Measurements from ENCODE around the gene LOXL1.
"Not testable (repeated sequence)": the region's sequence is repeated elsewhere in the genome, so short reads cannot be mapped to it uniquely, and the experiment has no call there.

The LOXL1 gene

DNA sequence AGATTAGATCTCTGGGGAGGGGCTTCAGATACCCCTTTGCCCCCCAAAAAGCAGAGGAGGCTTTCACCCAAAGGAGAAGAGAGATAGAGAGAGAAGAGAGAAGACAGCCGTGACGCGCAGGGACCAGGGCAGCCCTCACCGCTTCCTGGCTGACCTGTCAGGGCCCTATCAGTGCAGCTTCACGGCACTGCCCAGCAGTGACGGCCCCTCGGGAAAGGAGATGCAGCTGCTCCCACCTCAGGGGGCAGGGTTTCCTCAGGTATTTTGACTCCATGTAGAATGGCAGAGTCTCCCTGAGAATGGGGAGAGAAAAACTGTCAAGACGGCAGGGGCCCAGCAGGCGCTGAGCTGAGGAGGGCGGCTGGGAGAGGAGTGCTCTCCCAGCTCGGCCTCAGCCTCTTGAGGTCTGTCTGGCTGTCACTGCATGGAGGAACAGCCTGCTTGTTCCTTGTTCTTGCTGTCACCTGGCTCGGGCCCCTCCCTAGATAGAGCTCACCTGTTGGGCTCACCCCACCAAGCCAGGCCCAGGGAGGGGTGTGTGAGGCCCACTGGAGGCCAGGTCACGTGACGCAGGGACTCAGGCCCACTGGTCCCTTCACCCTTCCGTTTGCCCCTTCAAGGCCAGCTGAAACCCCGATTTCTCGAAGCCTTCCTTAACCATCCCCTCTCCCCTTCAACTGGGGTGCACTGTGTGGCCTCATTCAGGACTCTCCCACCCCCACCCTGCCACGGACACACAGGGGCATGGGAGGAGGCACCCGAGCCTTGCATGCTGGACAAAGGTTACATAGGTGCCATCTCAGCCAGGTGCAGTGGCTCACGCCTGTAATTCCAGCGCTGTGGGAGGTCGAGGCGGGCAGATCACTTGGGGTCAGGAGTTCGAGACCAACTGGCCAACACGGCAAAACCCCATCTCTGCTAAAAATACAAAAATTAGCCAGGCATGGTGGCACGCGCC, 28.2 kb downstream of the LOXL1 start:
- no peak for DNase-seq

DNA sequence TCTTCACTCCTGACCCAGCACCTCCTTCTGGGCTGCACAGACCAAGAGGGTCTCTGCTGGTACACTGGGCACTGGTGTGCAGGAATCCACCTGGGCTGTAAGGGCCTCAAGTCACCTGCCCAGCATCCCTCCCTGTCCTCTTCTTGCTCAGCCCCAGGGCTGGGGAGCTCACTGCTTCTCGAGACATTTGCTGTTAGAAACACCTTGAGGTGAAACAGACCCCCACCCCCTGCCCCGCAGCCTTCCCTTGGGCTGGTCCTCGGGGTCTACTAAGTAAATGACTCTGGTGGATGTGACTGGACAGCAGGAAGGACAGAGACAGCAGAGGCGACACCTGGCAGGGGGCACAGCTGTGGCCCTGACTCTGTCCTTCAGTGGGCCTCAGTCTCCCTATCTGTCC, 29.1 kb downstream of the LOXL1 start:
- no peak for DNase-seq

DNA sequence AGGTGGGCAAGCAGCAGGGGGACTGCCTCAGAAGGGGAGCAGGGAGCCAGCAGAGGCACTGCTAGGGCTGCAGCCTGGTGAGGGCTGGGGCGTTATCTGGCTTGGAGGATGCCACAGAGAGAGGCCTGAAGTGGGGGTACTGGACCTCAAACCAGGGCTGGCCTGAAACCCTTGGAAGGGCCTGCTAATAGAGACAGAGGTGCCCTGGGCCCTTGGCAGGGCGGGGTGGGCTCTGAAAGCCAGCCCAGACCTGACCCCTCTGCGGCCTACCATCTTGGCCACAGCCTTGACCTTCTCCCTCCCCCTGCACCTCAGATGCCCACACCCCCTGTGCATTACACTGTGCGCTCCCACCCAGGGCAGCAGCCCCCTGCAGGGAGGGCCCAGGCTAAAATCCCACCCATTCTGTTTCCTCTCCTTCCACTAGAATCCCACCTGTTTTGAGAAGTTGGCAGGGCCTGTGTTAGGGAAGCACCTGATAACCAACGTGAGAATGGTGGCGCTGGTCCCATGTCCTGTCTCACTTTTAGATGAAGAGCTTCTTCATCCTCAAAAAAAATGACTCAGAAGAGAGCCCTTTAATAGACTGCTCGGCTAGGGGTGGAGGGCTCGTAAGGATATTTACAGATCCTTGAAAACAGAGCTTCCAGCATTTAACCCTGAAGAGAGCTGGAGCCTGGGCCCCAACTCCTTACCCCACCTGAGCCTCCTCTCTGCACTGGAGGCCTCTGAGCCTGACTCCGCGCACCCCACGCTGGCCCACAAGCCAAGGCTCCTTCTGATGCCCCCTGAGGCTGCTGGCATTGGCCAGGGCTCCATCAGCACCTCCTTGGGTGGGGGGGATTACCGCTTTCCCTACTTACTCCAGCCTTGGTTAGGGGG, 29.8 kb downstream of the LOXL1 start:
- no peak for DNase-seq

DNA sequence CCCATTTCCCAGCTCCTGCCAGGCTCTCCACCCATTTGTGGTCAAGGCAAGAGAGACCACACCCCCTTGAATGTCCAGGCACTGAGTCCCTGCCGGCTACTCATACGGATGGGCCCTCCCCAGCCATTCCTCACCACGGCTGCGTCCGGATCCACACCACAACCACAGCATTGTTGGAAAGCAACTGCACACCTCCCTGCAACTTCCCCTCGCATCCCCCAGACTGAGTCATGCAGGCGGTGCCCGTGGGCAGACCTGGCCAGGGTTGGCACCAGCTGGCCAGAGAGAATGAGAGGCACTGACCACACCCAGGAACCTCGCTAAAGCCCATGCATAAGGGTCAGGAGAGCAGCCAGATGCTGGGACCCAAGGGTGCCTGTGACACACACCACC, 30.5 kb downstream of the LOXL1 start:
- DNase-seq: no peak

DNA sequence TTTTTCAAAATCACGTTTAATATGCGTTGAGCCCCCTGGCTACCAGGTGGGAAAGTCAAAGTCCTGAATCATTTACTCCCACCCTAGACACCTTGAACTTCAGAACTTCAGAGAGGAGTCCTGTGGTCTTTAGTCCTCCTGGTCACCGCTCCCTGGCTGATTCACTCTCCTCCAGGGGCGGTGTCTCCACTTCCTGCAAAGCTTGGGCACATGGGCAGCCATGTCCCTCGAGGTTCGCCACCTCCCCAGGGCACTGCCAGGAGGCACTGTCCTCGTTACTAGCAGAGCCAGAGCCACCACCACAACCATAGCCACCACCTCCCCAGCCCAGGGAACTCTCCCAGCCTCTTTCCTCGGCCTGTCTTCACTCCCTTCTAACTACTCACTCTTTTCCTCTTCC, 31.0 kb downstream of the LOXL1 start:
- no peak for DNase-seq

DNA sequence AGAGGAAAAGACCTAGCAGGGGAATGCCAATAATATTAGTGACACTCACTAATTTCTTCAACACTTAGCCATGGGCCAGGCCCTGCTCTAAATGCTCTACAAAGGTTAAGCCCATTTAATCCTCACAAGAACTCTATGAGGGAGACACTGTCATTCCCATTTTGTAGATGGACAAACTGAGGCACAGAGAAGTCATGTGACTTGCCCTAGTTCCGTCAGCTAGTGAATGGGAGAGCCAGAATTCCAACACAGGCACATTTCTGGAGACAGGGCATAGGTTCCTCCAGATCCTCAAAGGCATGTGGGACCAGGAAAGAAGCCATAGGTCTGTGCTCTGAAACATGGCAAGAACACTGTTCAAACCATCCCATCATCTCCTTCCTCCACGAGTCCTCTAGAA, 31.5 kb downstream of the LOXL1 start:
- no peak for DNase-seq

DNA sequence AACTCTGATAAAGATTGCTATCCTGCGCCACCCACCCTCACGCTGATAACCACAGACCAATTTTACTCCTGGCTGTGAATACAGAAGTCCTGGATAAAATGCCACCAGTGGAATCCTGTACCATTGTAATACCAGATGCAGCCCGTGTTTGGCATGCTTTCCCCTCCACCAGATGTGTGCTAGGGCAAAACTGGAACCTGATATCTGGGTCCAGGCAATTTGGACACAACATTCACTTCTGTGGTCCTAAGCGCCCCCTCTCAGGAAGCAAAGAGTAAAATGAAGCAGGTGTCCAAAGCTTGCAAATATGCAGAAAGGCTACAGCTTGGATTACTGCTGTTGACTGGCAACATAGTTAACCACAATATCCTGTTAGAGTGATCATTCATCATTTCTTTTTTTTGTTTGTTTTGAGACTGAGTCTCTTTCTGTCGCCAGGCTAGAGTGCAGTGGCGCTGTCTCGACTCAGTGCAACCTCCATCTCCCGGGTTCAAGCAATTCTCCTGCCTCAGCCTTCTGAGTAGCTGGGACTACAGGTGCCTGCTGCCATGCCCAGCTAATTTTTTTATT, 32.8 kb downstream of the LOXL1 start:
- no peak for DNase-seq

DNA sequence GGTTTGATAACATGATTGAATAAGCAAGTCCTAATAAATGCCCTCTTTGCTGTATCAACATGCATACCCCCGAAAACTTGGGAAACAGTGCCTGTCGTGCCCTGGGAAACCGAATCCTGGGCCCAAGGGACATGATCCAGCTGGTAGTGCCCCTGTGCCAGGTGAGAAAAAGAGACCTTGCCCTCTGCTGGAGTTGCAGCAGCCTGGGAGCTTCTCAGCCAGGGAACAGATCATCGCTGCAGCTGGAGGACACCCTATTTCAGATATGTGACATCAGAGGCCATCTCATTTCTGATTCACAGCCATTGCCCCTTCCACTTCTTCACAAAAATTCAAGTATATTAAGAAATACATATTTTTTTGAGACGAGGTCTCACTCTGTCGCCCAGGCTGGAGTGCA, 33.5 kb downstream of the LOXL1 start:
- DNase-seq: no peak

DNA sequence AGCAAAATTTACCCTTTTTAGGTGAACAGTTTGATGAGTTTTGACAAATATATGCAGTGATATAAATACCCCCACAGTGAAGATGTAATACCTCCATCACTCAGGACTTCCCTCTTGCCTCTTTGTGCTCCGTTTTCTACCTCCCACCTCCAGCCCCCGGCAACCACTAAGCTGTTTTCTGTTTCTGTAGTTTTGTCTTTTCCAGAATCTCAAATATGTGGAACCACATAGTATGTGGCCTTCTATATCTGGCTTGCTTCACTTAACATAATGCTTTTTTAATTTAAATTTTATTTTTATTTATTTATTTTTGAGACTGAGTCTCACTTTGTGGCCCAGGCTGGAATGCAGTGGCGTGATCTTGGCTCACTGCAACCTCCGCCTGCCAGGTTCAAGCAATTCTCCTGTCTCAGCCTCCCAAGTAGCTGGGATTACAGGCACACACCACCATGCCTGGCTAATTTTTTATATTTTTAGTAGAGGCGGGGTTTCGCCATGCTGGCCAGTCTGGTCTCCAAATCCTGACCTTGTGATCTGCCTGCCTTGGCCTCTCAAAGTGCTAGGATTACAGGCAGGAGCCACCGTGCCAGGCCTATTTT, 34.3 kb downstream of the LOXL1 start:
- not testable (repeated sequence) for DNase-seq

DNA sequence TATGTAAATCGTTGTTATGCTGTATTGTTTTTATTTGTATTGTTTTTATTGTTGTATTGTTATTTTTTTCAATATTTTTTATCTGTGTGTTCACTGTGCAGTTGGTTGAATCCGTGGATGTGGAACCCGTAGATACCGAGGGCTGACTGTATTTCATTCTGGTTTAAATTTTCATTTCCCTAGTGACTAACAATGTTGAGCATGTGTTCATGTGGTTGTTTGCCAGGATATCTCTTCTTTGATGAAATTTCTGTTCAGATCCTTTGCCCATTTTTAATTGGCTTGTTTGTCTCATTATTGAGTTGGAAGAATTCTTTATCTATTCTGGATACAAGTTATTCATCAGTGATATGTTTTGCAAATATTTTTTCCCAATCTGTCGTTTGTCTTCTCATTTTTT, 36.2 kb downstream of the LOXL1 start:
- no peak for DNase-seq

DNA sequence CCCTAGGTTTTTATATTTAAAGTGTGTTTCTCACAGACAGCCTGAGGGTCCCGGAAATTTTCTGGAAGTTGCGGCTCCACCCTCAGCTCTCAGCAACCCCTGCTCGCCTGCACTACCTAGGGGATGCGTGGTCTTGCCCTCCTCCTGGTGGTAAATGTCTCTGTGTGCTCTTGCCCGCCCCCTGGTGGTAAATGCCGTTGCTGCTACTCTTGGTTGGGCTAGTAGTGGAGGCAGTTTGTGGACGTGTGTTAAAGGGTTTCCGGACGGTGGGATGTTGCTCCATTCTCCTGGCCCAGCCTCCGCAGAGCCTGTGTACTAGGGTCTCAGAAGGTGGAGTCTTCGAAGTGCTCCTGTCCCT, 38.5 kb downstream of the LOXL1 start:
- DNase-seq: peak; percentile 27

DNA sequence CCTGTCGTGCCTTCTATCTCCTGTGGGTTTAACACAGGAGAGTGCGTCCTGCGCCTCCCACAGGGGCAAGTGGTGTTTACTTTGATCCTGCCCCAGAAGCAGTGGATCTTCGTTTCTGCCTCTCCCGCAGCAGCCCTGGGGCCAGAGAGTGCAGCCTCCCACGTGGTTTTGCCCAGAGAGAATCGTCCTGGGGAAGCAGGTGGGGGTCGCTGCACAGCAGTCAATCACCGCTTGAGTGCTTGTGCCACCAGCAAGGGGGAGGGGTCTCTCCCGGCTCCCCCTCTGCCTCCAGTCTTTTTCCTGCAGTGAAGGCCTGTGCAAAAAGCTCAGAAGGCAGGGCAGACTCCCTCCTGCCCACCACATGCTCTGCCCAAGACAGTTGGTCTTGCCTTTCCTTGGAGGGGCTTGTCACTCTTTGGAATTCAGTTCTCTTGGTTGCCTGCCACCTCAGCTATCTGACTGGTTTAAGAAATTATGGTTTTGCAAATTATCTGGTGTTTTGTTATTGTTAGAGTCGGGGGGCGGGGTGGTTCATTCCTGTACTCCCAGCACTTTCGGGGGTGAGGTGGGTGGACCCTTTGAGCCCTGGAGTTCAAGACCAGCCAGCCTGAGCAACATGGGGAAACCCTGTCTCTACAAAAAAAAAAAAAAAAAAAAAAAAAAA, 39.0 kb downstream of the LOXL1 start:
- no peak for DNase-seq

DNA sequence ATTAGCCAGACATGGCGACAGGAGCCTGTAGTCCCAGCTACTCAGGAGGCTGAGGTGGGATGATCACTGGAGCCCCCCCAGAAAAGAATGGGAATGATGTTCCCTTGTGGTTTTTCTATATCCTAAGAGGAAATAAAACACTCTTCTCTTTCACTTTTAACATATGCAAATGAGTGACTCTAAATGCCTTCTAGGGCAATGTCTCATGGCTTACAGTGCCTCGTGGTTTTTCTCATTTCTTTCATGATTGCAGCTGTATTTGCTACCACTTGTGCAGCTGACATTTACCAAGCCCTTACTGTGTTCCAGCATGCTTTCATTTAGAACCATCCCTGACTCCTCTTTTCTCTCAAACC, 39.5 kb downstream of the LOXL1 start:
- no peak for DNase-seq

DNA sequence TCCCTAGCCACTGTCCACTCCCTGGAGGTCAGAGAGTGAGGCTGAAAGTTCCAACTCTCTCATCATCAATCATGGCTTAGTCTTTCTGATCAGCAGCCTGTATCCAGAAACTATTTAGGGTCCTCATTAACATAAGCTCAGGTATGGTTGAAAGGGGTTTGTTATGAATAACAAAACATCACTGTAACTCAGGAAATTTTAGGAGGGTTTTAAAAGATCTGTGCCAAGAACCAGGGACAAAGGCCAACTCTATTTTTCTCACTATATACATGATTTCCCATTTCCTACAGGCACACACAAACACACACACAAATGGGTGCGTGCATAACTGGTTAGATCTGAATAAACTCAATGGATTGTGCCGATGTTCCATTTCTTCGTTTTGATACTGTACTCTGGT, 42.2 kb downstream of the LOXL1 start:
- no peak for DNase-seq

DNA sequence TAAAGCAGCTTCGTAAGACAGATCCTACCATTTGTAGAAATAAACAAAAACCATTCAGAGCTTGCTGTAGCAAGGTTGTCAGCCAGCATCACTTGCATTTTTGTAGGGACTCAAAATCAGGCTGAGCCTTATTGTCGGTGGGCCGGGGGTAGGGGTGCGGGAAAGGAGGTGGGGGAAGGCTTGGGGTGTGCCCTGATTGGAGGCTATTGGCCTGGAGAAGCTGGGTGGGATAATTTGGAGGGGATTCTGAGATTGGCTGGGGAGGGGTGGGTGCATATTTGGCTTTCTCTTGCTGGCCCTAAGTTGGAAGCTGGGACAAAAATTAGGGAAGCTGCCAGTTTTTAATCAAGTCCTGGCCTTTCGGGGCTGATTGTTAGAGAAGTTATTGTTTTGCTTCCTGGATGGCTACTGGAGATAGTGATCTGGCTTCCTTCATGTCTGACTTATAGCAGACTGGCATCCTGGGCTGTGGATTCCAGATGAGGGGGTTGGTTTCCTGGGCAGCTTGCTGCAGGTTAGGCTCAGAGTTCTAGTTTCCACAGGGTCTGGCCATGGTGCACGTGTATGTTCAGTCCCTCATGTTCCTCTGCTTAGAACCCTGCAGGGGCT, 43.0 kb downstream of the LOXL1 start:
- no peak for DNase-seq

DNA sequence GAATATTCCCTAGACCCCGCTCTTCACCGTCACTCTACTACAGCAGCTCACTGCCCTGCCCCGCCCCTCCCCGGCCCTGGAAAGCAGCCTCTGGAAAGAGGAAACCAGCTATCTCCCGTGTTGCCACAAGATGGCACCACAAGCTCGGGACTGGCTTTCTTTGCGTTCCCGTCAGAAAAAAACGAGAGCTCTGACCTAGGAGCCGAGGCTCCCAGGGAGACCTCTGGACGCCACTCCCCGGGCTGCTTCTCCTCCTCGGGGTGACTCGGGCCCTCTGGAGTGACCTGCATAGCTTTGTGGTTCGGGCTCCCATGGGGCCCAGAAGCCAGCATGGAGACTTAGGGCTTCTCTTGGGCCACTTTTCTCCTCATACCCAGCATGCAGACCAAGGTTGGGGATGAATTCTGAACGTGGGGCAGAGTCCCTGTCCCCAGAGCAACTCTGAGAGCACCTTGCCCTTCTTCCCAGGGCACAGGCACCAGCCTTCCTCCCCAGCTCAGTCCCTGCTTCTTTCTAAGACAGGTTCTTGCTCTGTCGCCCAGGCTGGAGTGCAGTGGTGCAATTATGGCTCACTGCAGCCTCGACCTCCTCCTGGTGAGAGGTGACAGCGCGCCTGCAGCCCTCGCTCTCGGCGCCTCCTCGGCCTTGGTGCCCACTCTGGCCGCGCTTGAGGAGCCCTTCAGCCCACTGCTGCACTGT, 46.9 kb downstream of the LOXL1 start:
- peak; percentile 28 for DNase-seq

DNA sequence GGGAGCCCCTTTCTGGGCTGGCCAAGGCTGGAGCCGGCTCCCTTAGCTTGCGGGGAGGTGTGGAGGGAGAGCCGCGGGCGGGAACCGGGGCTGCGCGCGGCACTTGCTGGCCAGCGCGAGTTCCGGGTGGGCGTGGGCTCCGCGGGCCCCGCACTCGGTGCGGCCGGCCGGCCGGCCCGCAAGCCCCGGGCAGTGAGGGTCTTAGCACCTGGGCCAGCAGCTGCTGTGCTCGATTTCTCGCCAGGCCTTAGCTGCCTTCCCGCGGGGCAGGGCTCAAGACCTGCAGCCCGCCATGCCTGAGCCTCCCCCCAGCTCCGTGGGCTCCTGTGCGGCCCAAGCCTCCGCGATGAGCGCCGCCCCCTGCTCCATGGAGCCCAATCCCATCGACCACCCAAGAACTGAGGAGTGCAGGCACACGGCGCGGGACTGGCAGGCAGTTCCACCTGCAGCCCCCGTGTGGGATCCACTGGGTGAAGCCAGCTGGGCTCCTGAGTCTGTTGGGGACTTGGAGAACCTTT, 47.5 kb downstream of the LOXL1 start:
- not testable (repeated sequence) for DNase-seq

DNA sequence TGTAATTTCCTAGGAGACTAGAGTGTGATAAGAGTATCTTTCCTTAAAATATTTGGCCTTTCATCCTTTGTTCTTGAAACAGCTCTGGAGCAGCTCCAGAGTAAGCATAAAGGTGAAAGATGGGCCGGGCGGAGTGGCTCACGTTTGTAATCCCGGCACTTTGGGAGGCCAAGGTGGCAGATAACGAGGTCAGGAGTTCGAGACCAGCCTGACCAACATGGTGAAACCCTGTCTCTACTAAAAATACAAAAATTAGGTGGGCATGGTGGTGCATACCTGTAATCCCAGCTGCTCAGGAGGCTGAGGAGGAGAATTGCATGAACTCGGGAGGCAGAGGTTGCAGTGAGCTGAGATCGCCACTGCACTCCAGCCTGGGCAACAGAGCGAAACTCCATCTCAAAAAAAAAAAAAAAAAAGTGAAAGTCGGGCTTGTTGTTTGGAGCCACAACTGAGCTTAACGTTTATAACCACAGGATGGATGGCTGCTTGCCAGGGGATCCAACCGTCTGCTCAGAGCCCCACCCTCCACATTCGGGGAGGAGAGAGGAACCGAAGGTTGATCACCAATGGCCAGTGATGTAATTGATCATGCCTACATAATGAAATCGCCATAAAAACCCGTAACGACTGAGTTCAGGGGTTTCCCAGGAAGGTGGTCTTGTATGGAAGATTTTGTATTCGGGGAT, 49.3 kb downstream of the LOXL1 start:
- not testable (repeated sequence) for DNase-seq

DNA sequence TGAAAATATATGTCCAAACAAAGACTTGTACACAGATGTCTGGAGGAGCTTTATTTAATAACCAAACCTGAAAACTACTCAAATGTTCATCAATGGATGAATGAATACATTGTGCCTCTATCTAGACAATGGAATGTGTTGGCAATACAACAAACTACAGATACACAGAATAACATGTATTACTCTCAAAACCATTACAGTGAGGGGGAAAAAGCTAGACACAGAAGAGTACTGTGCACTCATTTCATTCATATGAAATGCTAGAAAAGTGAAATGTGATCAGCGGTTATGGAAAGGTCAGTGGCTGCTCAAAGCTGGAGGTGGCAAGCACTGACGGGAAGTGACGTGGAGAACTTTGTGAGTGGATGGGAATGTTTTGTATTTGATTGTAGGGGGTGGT, 52.6 kb downstream of the LOXL1 start:
- no peak for DNase-seq

DNA sequence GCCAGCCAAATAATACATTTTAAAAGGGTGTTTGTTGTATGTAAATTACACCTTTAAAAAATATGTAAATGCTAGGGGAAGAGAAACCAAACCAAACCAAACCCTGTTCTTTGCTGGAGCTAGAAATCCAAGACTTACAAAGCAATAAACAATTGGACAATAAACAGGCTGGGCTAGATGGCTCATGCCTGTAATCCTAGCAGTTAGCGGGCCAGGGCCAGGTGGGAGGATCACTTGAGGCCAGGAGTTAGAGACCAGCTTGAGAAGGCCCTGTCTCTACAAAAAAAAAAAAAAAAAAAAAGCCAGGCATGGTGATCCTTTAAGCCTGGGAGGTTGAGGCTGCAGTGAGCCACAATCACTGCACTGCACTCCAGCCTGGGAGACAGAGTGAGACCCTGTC, 53.4 kb downstream of the LOXL1 start:
- DNase-seq: no peak

DNA sequence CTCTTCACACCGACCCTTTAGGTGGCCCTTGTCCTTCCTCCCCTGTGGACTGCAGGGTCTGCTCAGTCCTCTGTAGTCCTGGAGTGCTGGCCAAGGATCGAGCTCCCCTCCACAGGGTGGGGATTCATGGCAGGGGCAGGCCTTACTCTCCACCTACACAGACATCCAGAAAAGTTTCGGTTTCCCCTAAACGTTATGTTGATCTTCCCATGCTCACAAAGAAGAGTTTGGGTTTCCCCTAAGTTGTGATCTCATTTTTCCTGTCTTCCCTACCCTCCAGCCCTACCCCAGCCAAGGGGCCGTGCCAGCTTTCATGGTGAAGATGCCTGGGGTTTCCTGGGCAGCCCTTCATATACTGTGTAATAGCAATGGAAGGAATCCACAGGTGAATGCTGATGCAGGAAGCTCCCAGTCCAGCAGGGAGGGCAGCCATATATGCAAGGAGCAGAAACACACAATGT, 55.5 kb downstream of the LOXL1 start:
- no peak for DNase-seq

Data from NCI-H2107 (cell line).